ENCODE measurements around the gene IL12RB2.
A peak's percentile ranks its signal among the peaks of the same experiment; 100 is the strongest.

IL12RB2 gene

GRCh38 chr1:67430358-67431155, 122.9 kb downstream of the IL12RB2 start, which contains the start of gene SERBP1 (continued):
- TF ChIP-seq ZNF621 (tag by site-specific recombination; IDR thresholded peaks at IDR 0.05) (no peak), ZNF561 (tag by site-specific recombination; IDR thresholded peaks at IDR 0.05; ENCODE audit: borderline replicate concordance) (peak; percentile 78), ZNF843 (tag by site-specific recombination; IDR thresholded peaks at IDR 0.05) (peak; percentile 38; the same call in 1 of the 2 replicates), BCL11A (tag by site-specific recombination; IDR thresholded peaks at IDR 0.05; ENCODE audit: low read depth) (peak; percentile 83), GLI2 (tag by site-specific recombination; IDR thresholded peaks at IDR 0.05; ENCODE audit: borderline replicate concordance, low read depth) (no peak), ZNF76 (tag by site-specific recombination; IDR thresholded peaks at IDR 0.05; ENCODE audit: borderline replicate concordance, low read depth) (peak; percentile 99), ZNF837 (tag by site-specific recombination; IDR thresholded peaks at IDR 0.05) (no peak), ZNF660 (tag by site-specific recombination; IDR thresholded peaks at IDR 0.05) (peak; percentile 76; the same call in 1 of the 2 replicates), KLF16 (tag by site-specific recombination; IDR thresholded peaks at IDR 0.05) (peak; percentile 85), ZSCAN5A (tag by site-specific recombination; IDR thresholded peaks at IDR 0.05) (no peak; the same call in 1 of the 2 replicates), ZNF549 (tag by site-specific recombination; IDR thresholded peaks at IDR 0.05) (no peak), ZSCAN4 (tag by site-specific recombination; IDR thresholded peaks at IDR 0.05) (peak; percentile 32; the same call in 1 of the 2 replicates), ELK4 (IDR thresholded peaks at IDR 0.05; ENCODE audit: borderline replicate concordance, low read depth, low read length) (peak; percentile 40; the same call in 1 of the 2 replicates), ZNF148 (tag by site-specific recombination; IDR thresholded peaks at IDR 0.05; ENCODE audit: borderline replicate concordance) (no peak), ZBTB17 (tag by site-specific recombination; IDR thresholded peaks at IDR 0.05) (peak; percentile 89), ZNF404 (tag by site-specific recombination; IDR thresholded peaks at IDR 0.05) (no peak), KLF1 (tag by site-specific recombination; IDR thresholded peaks at IDR 0.05) (peak; percentile 51; the same call in 1 of the 2 replicates), ZNF133 (tag by site-specific recombination; IDR thresholded peaks at IDR 0.05) (no peak), ZNF600 (tag by site-specific recombination; IDR thresholded peaks at IDR 0.05) (peak; percentile 90), ZNF398 (tag by site-specific recombination; IDR thresholded peaks at IDR 0.05) (peak; percentile 53), ZBTB1 (tag by site-specific recombination; IDR thresholded peaks at IDR 0.05) (no peak), ZNF596 (tag by site-specific recombination; IDR thresholded peaks at IDR 0.05) (no peak), ZSCAN16 (tag by site-specific recombination; IDR thresholded peaks at IDR 0.05) (0 out of 2 replicates have a peak, but pooled peaks have one; percentile 37), PBX3 (CRISPR knock-in tag; IDR thresholded peaks at IDR 0.05) (peak; percentile 10; the same call in 1 of the 2 replicates), ZFHX2 (tag by site-specific recombination; conservative IDR thresholded peaks at IDR 0.05) (peak; percentile 75), GLIS1 (tag by site-specific recombination; IDR thresholded peaks at IDR 0.05) (peak; percentile 94), ZNF324 (tag by site-specific recombination; IDR thresholded peaks at IDR 0.05) (0 out of 2 replicates have a peak, but pooled peaks have one; percentile 61), TRIM28 (IDR thresholded peaks at IDR 0.05; ENCODE audit: borderline replicate concordance, low read length) (peak; percentile 95), ZNF2 (tag by site-specific recombination; IDR thresholded peaks at IDR 0.05) (peak; percentile 95), SP3 (tag by site-specific recombination; IDR thresholded peaks at IDR 0.05) (peak; percentile 88), ZNF184 (tag by site-specific recombination; IDR thresholded peaks at IDR 0.05) (no peak)

Measured in HEK293 (cell line).